ENCODE data around the gene KCNH1.

Gene KCNH1, protein sequence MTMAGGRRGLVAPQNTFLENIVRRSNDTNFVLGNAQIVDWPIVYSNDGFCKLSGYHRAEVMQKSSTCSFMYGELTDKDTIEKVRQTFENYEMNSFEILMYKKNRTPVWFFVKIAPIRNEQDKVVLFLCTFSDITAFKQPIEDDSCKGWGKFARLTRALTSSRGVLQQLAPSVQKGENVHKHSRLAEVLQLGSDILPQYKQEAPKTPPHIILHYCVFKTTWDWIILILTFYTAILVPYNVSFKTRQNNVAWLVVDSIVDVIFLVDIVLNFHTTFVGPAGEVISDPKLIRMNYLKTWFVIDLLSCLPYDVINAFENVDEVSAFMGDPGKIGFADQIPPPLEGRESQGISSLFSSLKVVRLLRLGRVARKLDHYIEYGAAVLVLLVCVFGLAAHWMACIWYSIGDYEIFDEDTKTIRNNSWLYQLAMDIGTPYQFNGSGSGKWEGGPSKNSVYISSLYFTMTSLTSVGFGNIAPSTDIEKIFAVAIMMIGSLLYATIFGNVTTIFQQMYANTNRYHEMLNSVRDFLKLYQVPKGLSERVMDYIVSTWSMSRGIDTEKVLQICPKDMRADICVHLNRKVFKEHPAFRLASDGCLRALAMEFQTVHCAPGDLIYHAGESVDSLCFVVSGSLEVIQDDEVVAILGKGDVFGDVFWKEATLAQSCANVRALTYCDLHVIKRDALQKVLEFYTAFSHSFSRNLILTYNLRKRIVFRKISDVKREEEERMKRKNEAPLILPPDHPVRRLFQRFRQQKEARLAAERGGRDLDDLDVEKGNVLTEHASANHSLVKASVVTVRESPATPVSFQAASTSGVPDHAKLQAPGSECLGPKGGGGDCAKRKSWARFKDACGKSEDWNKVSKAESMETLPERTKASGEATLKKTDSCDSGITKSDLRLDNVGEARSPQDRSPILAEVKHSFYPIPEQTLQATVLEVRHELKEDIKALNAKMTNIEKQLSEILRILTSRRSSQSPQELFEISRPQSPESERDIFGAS

DNA sequence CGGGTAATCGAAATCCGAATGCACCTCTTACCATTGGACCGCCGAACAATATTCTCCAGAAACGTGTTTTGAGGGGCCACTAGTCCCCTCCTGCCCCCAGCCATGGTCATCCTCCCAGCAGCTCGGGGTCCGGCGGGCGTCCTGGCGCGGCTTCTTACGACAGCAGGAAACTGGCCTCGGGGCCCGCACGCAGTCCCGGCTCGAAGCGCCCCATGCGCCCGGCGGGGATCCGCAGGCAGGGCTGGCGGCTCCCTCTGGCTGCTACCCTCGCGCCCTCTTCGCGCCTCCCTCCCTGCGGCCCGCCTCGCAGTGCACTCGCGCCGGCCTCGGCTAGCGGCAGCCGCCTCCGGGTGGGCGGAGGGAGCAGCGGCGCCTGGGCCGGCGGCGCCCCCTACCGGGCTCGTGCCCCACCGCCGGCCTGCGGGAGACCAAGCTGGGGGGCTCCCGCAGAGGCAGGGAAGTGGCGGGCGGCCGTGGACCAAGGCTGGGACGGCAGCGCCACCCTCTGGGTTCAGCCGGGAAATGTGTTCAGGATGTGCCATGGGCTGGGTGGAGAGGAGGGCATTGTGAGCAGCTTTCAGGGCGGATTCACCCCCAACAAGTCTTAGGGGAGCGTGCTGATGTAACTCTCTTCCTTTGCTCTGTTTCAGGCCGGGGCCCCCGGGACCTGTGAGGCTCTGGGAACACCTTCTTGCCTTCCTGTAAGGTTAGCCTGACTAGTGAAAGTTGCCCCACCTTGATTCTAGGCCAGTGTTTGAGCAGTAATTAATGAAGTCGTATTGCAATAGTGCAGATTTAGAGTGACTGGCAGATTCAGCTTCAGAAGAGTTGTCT lies at the start of gene KCNH1:
Gene KCNH1, minus strand, starts transcription at position 313 of the 834 bp plus-strand sequence. Its CDS starts 203 bp downstream, at position 110.
- peak; percentile 89 for DNase-seq

DNA sequence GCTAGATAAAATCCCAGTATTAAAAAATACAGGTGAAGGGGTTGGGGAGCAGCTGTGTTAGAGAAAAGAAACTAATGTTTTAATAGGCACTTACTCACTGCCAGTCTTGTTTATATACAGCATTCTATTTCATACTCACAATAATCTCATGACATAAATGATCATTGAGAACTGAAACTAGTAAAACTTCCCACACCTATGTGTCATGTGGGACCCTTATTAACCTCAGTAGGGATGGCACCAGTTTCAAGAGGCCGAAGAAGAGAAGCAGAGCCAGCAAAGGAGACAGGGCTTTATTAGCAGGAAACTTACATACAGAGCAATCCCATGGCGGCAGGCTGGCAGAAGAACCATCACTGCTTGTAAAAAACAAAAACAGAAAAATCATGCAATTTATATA lies 48.8 kb upstream of the KCNH1 start:
- no peak for DNase-seq

DNA sequence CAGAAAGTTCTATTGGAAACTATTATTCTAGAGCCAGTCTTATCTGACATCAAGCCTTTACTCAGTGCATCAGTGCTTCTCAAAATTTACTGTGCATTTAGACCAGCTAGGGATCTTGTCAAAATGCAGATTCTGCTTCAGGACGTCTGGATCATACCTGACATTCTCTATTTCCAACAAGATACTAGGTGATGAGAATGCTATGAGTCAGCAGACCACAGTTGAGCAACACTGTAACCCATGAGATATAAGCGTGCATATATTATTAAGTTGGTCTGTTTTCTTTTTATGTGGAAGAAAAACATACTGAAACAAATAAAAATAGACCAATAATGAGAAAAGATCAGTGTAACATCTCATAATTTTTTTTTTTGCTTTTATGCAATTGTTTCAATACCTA lies 40.4 kb upstream of the KCNH1 start:
- no peak for DNase-seq

DNA sequence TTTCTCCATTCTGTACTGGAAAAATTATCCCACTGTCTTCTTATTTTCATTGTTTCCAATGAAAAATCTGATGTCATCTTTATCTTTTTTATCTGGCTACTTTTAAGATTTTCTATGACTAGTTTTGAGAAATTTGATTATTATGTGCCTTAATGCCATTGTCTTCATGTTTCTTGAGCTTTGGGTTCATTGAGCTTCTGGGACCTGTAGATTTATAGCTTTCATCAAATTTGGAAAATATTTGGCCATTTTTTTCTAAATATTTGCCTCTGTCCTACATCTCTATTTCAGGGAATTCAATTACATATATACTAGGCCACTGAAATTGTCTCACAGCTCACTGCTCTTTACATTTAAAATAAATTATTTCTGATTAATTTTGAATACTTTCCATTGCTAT lies 38.7 kb upstream of the KCNH1 start:
- DNase-seq: no peak

DNA sequence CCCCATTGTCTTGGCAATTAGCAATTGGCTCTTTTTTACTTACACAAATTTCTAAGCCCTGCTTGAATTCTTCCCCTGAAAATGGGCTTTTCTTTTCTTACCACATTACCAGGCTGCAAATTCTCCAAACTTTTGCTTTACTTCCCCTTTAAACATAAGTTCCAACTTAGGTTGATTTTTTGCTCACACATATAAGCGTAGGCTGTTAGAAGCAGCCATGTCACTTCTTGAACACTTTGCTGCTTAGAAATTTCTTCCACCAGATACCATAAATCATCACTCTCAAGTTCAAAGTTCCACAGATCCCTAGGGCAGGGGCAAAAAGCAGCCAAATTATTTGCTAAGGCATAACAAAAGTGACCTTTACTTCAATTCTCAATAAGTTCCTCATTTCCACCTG lies 35.4 kb upstream of the KCNH1 start:
- no peak for DNase-seq

DNA sequence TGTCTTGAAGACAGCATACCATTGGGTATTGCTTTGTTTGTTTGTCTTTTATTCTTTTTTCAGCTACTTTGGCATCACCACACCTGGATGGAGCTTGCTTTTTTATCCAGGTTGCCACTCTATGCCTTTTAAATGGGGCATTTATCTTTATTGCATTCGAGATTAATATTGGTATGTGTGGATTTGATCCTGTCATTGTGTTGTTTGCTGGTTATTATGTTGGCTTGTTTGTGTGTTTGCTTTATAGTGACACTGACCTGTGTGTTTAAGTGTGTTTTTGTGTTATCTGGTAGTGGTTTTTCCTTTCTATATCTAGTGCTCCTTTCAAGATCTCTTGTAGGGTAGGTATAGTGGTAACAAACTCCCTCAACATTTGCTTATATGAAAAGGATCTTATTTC lies 24.9 kb upstream of the KCNH1 start:
- DNase-seq: no peak

DNA sequence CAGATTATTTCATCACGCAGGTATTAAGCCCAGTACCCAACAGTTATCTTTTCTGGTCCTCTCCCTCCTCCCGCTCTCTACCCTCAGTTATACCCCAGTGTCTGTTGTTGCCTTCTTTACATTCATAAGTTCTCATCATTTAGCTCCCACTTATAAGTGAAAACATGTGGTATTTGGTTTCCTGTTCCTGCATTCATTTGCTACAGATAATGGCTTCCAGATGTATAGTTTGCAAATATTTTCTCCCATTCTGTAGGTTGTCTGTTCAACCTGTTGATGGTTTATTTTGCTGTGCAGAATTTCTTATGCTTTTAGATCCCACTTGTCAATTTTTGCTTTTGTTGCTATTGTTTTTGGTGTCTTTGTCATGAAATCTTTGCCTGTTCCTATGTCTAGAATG lies 21.1 kb upstream of the KCNH1 start:
- no peak for DNase-seq

DNA sequence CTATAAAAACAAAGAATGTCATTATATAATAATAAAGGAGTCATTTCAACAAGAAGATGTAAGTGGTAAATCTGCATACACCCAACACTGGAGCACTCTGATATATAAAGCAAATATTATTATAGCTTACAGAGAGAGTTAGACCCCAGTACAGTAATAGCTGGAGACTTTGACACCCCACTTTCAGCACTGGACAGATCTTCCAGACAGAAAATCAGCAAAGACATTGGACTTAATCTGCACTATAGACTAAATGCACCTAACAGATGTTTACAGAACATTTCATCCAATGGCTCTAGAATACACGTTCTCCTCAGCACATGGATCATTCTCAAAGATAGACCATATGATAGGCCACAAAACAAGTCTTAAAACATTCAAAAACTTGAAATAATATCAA lies 20.0 kb upstream of the KCNH1 start:
- DNase-seq: no peak

DNA sequence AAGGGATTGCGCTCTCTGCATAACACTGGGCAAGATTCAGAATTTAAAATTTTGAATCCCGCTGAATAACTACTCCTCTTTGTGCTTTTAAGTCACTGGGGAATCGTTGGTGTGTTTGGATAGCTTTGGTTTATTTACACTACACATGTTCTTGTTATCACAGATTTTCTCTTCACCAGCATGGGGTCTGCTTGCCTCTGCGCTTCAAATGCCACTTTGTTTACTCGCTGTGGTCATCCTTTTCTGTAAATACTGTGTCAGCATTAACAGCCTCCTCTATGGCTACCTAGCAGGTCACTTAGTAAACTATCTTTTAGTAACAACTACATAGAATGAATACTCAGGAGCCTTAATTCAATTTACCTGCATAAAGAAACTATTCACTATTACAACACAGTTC lies 14.4 kb upstream of the KCNH1 start:
- no peak for DNase-seq

DNA sequence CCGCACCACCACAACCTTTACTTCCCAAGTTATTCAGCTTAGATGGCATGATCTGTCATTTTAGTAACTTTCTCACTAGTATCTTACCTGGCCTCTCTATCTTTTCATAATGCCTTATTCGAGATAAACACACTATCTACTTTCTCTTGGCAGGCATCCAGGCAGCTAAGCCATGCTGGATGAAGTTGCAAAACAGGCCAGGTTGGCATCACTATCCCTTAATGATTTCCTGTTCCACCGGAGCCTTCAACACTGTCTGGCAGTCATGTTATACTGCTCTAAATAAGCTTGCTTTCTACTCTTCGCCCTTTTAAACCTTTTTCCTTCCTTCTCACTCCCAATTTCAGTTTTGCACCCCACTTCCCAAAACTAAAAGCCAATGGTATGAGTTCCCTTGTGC lies 12.0 kb upstream of the KCNH1 start:
- DNase-seq: no peak

DNA sequence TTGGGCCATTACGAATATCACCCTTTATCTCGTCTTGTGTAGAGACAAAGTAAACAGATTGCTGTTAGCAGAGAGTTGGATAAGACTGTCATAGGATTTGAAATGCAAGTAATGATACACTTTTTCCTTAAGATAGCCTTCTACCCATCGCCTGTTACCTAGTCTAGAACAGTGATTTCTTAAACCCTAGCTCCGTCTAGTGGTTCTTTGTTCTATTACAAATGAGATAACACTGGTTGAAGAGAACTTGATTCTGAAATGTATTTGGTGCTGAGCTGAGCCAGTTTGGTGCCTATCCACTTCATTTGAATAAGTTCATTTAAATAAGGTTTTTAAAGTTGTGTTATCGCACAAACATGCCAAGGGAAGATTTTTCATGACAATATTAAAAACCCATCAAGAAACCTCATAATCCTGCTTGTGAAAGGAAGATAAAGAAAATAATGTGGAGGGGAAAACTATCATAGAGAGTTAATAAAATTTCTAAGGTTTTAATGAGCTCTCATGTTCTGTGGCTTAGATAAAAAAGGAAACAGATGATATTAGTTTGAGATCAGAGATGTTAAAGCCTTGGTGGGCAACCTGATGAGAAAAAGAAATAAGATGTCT lies 1.5 kb upstream of the KCNH1 start:
- no peak for DNase-seq

DNA sequence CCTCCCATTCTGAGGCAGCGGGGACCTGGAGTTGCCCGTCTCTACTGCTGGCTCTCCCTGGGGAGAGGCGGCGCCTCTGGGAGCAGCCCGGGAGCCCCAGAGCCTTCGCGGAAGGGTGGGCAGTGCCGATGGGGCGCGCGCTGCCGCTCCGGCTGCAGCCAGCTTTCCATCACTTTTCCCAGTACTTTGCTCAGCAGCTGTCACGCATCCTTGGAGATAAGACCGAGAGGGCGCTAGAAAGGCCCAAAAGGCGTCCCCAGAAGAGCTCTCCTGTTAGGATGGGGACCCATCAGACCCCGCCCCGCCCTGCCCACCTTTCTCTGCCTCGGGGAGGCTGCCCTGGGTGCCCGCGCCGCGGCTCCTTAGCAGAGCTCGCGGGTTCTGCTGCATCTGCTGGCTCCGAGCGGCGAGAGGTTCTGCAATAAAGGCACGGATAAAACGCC lies 534 bp downstream of the KCNH1 start:
- DNase-seq: peak; percentile 23

DNA sequence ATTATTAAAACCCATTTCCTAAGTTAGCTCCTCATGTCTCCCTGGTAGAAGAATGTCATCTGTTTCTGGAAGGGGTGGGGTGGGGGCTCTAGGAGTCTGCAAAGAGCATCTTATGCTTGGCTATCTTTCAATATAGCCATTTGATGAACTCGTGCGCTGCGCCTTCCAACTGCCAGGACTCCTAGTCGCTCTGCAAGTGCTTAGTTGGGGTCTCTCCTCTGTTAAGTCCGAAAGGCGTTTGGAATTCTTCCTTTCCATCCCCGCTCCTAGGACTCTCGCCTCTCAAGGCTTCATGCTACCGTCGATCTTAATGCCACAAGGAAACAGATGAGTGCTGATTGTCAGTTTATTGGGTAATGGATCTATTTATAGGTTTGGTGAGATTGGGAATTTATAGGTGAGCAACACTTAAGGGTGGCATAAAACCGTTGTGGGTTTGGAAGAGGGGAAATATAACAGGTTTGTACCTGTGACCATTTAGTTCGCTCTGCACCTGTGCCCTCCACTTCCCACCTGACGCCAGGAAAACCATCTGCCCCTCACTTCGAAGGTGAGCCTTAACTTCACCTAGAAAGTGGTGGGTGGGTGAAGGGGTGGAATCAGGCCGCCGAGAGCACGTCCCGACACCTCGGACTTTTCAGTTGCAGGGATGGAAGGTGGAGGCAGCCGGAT lies 1.1 kb downstream of the KCNH1 start:
- DNase-seq: no peak

DNA sequence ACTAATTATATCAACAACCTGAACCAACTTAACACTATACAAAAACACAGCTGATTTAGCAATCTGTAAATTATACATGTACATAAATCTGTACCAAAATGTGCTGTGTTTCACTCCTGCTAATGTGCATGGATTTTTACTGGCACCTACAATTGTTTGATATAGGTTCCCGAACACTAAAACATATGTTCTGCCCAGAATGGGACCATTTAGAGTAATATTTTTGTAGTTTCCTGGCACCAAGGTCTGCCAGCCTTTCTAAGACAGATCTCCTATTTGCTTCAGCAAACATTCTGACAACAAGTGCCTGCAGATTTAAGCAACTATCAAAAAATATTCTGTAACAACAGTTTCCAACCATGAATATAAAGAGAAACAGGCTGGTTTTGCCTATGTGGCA lies 4.2 kb downstream of the KCNH1 start:
- DNase-seq: no peak

DNA sequence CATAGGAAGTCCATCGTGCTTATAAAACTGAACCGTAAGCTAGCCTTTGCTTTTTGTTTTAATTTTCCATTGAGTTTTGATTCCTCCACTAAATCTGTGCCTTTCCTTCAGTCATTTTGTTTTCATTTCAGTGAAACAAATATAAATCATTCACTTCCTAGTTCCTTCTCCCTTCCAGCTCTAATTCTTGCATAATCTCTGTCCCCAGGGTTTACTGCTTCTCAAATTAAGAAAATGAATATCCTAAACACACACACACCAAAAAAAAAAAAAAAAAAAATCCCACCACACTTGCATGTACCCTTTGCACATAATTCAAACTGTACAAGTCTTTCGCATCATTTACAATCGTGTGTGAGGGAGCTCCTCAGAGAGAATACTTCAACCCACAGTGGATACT lies 6.8 kb downstream of the KCNH1 start:
- DNase-seq: no peak

DNA sequence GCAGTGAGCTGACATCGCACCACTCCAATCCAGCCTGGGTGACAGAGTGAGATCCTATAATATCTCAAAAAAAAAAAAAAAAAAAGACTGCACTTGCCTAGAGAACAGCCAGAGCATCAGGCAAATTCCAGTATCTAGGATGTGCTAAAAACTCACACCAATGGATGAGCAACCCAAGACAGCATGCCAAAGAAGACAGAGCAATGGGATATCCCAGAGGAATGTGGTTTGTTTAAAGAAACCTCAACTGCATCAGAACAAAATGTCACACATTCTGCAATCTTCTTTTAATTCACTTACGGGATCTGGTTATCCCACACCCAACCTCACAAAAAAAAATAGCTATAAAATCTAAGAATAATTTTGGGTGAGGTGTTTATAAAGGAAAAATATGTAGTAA lies 7.3 kb downstream of the KCNH1 start:
- no peak for DNase-seq

DNA sequence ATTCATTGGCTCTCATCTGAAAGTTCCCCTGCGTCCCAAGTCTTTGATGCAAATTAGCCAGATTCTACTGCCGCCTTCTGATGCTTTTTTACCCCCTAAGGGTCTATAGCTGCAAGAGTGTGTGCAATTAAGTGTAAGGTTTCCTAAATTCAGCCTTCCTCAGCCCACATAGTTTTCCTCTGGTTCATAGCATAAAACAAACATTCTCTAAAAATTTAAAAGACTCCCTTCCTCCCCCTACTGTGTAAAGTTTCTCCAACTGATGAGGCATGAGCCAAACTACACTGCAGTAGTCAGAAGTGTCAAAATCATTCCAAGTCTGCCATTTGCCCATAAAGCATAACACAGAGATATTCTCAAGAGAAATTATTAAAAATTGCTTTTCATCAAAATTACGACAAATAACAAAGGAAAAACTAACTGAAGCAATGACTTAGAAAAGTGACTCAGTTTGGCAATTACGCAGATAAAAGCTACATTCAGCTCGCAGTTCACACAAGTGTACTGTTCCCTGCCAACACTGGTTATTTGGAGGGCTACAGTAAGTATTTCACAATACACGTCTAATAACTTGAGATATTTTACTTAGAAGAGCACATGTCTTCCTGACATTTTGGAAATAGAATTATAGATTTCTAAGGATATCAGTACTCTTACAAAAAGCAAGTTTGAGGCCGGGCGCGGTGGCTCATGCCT lies 15.4 kb downstream of the KCNH1 start:
- DNase-seq: no peak

DNA sequence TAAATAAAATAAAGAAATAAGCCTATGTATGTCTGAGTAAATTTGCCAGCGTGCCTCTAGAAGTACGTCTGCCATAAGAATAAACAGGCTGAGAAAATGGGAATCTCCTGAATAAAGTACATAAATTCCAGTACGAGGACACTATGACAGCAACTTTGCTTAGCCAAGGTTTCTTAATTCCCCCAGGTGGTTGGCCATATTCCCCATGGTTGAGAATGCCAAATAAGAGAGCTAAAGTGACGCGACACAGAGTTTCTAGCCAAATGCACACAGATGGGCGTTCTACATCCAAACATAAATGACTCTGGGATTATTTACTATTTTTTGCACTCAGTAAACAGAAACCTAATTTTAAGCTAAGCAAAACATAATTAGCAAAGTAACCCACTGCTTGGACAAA lies 19.5 kb downstream of the KCNH1 start:
- no peak for DNase-seq

DNA sequence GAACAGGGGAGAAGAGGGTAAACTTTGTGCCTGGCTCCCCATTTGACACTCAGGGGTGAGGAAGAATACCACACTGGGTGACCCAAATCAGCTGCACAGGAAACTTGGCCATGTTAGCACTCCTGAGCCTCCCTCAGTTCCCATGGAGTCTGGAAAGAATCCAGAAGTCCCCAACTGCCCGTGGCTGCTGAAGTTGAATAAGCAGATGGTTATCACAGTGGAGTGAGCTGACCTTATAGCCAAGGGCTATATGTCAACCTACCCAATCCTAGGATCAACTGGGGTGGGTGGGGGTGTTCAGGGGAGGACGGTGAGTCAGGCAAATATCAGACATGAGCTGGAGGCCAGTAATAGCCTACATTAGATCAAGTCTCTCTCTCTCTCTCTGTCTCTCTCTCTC lies 20.4 kb downstream of the KCNH1 start:
- no peak for DNase-seq

DNA sequence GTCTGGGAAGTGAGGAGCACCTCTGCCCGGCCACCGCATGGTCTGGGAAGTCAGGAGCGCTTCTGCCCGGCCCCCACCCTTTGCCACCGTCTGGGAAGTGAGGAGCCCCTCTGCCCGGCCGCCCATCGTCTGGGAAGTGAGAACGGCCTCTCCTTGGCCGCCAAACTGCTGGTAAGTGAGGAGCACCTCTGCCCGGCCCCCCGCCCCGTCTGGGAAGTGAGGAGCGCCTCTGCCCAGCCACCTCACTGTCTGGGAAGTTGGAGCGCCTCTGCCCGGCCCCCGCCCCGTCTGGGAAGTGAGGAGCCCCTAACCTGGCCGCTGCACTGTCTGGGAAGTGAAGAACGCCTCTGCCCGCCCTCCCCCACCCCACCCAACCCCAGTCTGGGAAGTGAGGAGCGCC lies 22.6 kb downstream of the KCNH1 start:
- DNase-seq: no peak

DNA sequence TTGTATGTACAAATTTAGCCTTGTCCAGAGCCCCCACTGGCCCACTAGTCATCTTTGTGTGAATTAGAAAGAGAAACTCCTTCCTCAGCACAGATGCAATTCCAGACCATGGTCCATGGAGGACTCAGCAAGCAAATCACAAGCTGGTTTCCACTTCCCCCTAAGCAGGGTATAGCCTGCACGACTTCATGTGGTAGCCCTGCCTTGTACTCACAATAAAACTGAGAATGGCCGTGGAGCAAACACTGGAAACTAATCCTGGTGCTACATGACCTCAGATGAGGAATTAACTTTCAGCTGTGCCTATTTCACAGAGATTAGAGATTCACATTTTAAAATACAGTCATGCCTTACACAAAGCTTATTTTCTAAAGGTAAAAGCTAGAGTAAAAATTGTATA lies 32.5 kb downstream of the KCNH1 start:
- no peak for DNase-seq
